ENCODE data around the gene ENSA. TPM values are rescaled to one million over a fixed set of nuclear protein-coding genes. Genes with fewer than 3 reads are reported as not detected.

The ENSA gene
- polyA plus RNA-seq, 2 of the 4 experiments (the other 2 are of a cell fraction), result 67.9 to 128 TPM

GRCh38 chr1:150650193-150650592, 20.8 kb upstream of the ENSA start:
- peaks cover 4% of the 10 kb centered on the region; the same call in 1 of the 3 replicates for H3K4me1 ChIP-seq
- POLR2A ChIA-PET, result no interaction called here
- H3K4me3 ChIP-seq, result no peak overlapping the region
- no peak for ATAC-seq
- no peaks in the 10 kb centered on the region for H3K9me3 ChIP-seq
- DNase-seq (ENCODE audit: low read depth in 1 of 2, low spot score in 1 of 2), result no peak
- H3K4me2 ChIP-seq, result no peak overlapping the region
- no peak for TF ChIP-seq MYC (IDR thresholded peaks at IDR 0.05; ENCODE audit: borderline replicate concordance, low read length)
- TF ChIP-seq ESRRA (IDR thresholded peaks at IDR 0.05; ENCODE audit: borderline replicate concordance, low read length), result no peak
- TF ChIP-seq, protein P1, sequence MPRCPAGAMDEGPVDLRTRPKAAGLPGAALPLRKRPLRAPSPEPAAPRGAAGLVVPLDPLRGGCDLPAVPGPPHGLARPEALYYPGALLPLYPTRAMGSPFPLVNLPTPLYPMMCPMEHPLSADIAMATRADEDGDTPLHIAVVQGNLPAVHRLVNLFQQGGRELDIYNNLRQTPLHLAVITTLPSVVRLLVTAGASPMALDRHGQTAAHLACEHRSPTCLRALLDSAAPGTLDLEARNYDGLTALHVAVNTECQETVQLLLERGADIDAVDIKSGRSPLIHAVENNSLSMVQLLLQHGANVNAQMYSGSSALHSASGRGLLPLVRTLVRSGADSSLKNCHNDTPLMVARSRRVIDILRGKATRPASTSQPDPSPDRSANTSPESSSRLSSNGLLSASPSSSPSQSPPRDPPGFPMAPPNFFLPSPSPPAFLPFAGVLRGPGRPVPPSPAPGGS (IDR thresholded peaks at IDR 0.05), result no peak
- TF ChIP-seq ZNF302 (CRISPR knock-in tag; IDR thresholded peaks at IDR 0.05), result no peak
- no peak for TF ChIP-seq RNF2 (IDR thresholded peaks at IDR 0.05; ENCODE audit: borderline replicate concordance, low read depth)
- no peak for TF ChIP-seq KDM5A (IDR thresholded peaks at IDR 0.05)
- TF ChIP-seq TFCP2L1 (CRISPR knock-in tag; IDR thresholded peaks at IDR 0.05), result no peak
- TF ChIP-seq POLR2A (IDR thresholded peaks at IDR 0.05; ENCODE audit: low read length), result no peak
- no peak for TF ChIP-seq CBX2 (IDR thresholded peaks at IDR 0.05; ENCODE audit: borderline replicate concordance, low read depth)
- TF ChIP-seq ELK1 (IDR thresholded peaks at IDR 0.05; ENCODE audit: low read depth, low read length), result no peak
- TF ChIP-seq EHF (CRISPR knock-in tag; IDR thresholded peaks at IDR 0.05), result no peak
- no peak for TF ChIP-seq NPAS2 (CRISPR knock-in tag; IDR thresholded peaks at IDR 0.05; ENCODE audit: borderline replicate concordance)
- TF ChIP-seq SREBF2 (IDR thresholded peaks at IDR 0.05), result no peak
- TF ChIP-seq POLR2AphosphoS2 (conservative IDR thresholded peaks at IDR 0.05; ENCODE audit: low read length), result no peak
- no peak for FAIRE-seq
- no peak overlapping the region for H3K27ac ChIP-seq
- CTCF ChIA-PET, result interaction anchor here (1.3 to 2.1 kb wide), 4 partner anchors 11 to 162 kb away, joined by 3 to 7 read pairs (median 7); no protein-coding TSS in a partner anchor
- WGBS (ENCODE audit: missing lambda C conversion rate), result 88% methylated on average over 1 of the region's 1 CpG

GRCh38 chr1:150649441-150650075, 20.1 kb upstream of the ENSA start:
- H3K4me3 ChIP-seq, result no peak overlapping the region
- POLR2A ChIA-PET, result no interaction called here
- CTCF ChIA-PET, result interaction anchor here (0.6 to 2.1 kb wide), 4 partner anchors 10 to 163 kb away, joined by 3 to 7 read pairs (median 5); no protein-coding TSS in a partner anchor
- H3K27ac ChIP-seq, result no peak overlapping the region
- H3K4me1 ChIP-seq, result peaks cover 4% of the 10 kb centered on the region; the same call in 1 of the 3 replicates
- H3K9me3 ChIP-seq, result no peaks in the 10 kb centered on the region
- no peak for TF ChIP-seq ATOH8 (CRISPR knock-in tag; IDR thresholded peaks at IDR 0.05; ENCODE audit: low read depth)
- no peak for TF ChIP-seq KDM5A (IDR thresholded peaks at IDR 0.05)
- TF ChIP-seq JUNB (IDR thresholded peaks at IDR 0.05), result no peak
- no peak for TF ChIP-seq CHD2 (IDR thresholded peaks at IDR 0.05; ENCODE audit: low read length, partially characterized antibody)
- no peak for TF ChIP-seq MAZ (IDR thresholded peaks at IDR 0.05; ENCODE audit: borderline replicate concordance, low read depth, low read length)
- TF ChIP-seq PBX3 (IDR thresholded peaks at IDR 0.05), result no peak
- TF ChIP-seq FOSL2 (IDR thresholded peaks at IDR 0.05), result no peak
- TF ChIP-seq FOSL2 (CRISPR knock-in tag; IDR thresholded peaks at IDR 0.05), result no peak
- no peak for TF ChIP-seq ZNF302 (CRISPR knock-in tag; IDR thresholded peaks at IDR 0.05)
- TF ChIP-seq ELK1 (IDR thresholded peaks at IDR 0.05; ENCODE audit: low read depth, low read length), result no peak
- no peak for TF ChIP-seq HMGXB4 (CRISPR knock-in tag; IDR thresholded peaks at IDR 0.05; ENCODE audit: borderline replicate concordance)
- TF ChIP-seq ESRRA (IDR thresholded peaks at IDR 0.05; ENCODE audit: borderline replicate concordance, low read length), result no peak
- TF ChIP-seq ZC3H11A (IDR thresholded peaks at IDR 0.05), result no peak
- no peak for TF ChIP-seq TFCP2L1 (CRISPR knock-in tag; IDR thresholded peaks at IDR 0.05)
- no peak for TF ChIP-seq MYC (IDR thresholded peaks at IDR 0.05; ENCODE audit: borderline replicate concordance, low read length)
- no peak for TF ChIP-seq RAD21 (conservative IDR thresholded peaks at IDR 0.05 in 1 of 2, IDR thresholded peaks at IDR 0.05 in 1 of 2)
- TF ChIP-seq, protein P1 (IDR thresholded peaks at IDR 0.05), result no peak
- TF ChIP-seq RCOR1 (IDR thresholded peaks at IDR 0.05; ENCODE audit: low read depth, low read length), result no peak
- TF ChIP-seq FOXS1 (CRISPR knock-in tag; IDR thresholded peaks at IDR 0.05), result no peak
- TF ChIP-seq SMC3 (IDR thresholded peaks at IDR 0.05), result no peak
- DNase-seq (ENCODE audit: low read depth in 1 of 2, low spot score in 1 of 2) (no peak), ATAC-seq (no peak), FAIRE-seq (no peak)
- H3K4me2 ChIP-seq, result no peak overlapping the region
- 90% methylated on average over 5 of the region's 5 CpGs for WGBS (ENCODE audit: missing lambda C conversion rate)

Measured in A549 (cell line).